8988T (cell line): ENCODE results near the gene UNC93B1.
A peak's percentile ranks its signal among the peaks of the same experiment; 100 is the strongest.

Source experiments
- DNase-seq: peaks from one replicate; pipeline ENCODE4 v3.0.0; 2011

Gene UNC93B1

GRCh38 chr11:68039526-68040086 is 35.7 kb upstream of the UNC93B1 start:
- DNase-seq: peak; percentile 75

DNA sequence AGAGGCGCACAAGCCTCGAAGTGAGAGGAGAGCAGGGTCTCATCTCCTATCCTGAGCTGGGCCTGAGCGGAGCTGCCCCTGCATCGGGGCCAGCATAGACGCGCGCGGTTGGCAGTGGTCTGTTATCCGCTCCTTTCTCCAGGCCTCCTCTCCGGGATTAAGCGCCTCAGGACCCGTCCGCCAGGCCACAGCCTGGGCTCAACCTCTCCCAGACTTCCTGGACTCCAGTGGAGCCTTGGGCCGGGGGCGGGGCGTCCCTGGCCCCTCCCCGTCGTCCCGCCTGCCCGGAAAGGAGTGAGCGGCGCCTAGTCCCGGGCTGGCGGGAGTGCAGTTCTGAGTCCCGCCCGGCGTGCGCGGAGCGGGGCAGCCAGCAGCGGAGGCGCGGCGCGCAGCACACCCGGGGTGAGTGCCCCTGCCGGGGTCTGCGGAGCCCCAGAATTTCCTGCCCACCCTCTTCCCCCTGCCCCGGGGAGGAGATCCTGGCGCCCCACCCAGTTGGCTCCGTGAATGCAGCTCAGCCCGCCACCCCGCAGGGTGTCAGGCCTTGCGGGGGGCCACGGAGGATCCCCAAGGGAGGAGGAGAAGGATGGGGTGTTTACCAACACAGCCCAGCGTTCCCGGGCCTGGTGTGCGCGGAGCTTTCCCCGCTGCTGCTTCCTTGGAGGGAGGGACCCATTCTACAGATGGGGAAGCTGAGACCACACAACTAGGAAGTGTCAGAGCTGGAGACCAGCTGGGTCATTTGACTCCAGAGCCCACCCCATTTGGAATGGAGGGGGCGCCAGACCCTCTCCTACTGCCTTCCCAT is 35.0 kb upstream of the UNC93B1 start, which contains the start of gene TCIRG1:
TSS of gene TCIRG1 (plus strand) at position 308 of the 808 bp plus-strand sequence. CDS start 2,247 bp downstream, outside the sequence.
- DNase-seq: peak; percentile 99

GRCh38 chr11:68038226-68038717 is 34.4 kb upstream of the UNC93B1 start:
- DNase-seq: no peak

GRCh38 chr11:68037411-68038225 is 33.7 kb upstream of the UNC93B1 start:
- DNase-seq: no peak

- no peak for DNase-seq
Observed at GRCh38 chr11:68036717-68037239, 32.9 kb upstream of the UNC93B1 start.

DNA sequence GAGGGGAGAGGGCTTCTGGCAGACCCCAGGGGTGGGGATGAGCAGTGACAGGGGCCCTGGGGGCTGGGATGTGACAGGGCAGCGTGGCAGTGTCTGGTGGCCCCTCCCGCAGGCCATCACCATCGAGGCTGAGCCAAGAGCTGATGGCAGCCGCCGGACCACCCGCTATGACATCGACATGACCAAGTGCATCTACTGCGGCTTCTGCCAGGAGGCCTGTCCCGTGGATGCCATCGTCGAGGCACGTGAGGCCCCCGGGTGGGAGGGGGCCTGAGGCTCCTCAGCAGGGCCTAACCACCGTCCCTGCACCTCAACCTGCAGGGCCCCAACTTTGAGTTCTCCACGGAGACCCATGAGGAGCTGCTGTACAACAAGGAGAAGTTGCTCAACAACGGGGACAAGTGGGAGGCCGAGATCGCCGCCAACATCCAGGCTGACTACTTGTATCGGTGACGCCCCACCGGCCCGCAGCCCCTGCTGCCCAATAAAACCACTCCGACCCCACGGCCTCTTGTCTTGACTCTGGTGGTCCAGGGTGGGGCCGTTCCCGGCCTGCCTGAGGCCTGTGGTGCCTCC is 32.3 kb upstream of the UNC93B1 start:
- DNase-seq: no peak

DNA sequence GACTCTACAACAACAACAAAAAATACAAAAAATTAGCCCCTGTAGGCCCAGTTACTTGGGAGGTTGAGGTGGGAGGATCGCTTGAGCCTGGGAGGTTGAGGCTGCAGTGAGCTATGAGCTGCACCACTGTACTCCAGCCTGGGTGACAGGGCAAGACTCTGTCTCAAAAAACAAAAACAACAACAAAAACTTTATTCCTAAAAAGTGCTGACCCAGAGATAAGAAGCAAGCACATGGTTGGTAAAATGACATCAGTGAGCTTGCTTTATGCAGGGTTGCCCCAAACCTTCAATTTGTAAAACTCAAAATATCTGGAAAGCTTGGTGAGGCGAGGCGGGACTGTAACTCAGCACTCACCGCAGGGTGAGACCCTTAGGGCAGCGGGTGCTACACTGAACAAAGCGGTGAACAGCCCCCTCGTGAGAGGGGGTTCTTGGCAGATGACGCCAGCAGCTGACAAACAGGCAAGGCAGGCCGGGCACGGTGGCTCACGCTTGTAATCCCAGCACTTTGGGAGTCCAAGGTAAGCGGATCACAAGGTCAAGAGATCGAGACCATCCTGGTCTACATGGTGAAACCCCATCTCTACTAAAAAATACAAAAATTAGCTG is 31.5 kb upstream of the UNC93B1 start:
- no peak for DNase-seq

- DNase-seq: no peak
Observed at GRCh38 chr11:68033708-68034045, 29.8 kb upstream of the UNC93B1 start.

- no peak for DNase-seq
Observed at GRCh38 chr11:68032997-68033707, 29.3 kb upstream of the UNC93B1 start.

GRCh38 chr11:68032003-68032402 is 28.1 kb upstream of the UNC93B1 start:
- no peak for DNase-seq

- DNase-seq: no peak
Observed at GRCh38 chr11:68031144-68031464, 27.2 kb upstream of the UNC93B1 start.

DNA sequence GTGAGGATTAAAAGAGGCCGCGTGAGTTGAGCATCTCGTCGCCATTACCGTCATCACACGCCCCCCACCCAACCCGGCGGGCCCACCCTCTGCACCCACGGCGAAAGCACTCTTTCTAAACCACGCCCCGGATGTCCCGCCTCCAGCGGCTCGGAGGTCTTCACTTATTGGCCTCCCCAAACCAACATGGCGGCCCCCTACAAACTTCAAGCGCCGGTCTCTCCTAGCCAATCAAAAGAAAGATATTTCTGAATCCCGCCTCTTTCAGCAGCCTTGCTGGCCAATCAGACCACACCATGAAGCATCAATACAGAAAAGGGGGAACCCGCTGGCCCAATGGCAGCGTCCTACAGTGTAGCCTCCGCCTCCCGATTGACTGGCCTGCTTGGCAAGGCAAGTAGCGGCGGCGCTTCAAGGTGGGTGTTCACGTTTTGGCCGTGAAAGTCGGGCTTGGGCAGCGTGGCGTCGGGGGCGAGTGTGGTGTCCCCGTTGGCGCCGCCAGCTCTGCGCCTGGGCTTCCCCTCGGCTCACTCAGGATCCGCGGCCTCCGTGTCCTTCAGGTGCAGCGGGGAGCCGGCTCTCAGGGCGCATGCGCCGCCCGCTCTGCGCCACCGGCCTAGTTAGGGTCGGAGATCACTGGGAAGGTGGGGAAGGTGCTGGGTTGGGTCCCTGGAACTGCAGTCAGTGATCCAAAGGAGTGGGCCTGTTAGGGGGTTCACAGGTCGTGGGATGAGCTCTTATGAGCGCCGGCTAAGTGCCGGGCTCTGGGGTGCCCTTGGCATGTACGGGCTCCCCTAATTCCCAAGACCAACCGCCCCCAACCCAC is 26.6 kb upstream of the UNC93B1 start, which contains the start of gene NDUFS8:
TSS of gene NDUFS8 (plus strand) at position 364 of the 826 bp plus-strand sequence. CDS start 1,471 bp downstream, outside the sequence.
- peak; percentile 99 for DNase-seq

- DNase-seq: no peak
Observed at GRCh38 chr11:68028802-68029545, 25.1 kb upstream of the UNC93B1 start.

DNA sequence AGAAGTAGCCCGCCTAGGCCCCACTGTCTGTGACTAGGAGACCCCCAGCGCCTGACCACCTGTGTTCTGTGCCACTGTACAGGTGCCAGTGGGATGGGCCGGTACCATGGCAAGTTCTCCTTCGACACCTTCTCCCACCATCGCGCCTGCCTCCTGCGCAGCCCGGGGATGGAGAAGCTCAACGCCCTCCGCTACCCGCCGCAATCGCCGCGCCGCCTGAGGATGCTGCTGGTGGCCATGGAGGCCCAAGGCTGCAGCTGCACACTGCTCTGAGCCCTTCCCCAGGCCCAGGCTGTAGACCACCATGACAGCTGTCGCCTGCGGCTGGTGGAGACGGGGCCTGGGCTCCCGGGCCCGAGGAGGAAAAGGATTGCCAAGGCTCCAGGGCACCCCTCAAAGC is 23.8 kb upstream of the UNC93B1 start:
- no peak for DNase-seq

DNA sequence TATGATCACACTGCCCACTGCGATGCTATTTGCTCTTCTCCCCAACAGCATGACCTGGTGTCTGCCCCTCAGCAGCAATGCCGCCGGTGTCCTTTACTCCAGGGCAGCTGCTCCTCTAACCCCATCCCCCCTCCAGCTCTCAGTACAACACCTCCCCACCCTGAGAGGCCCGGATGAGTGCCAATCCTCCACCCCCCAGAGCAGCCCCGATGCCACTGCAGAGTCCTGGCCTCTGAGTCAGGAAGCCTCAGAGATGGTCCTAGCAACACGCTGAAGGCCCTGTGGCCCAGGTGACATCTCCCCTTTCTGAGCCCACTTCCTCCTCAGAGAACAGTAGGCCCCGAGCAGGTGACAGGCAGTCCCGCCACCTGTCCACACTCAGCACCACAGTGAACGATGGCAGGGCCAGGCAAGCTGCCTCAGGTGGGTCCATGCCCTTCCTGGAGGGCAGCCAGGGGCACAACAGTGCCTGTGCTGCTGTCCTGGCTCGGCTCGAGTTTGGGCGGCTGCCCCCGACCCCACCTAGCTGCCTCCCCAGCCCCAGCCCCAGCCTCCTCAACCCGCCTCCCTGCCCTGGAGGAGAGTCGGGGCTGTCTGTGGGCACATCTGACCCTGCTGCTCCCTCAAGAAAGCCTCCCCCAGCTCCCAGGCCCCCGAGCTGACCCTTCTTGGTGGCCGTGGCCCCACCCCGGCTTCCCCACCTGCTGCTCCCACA is 22.7 kb upstream of the UNC93B1 start:
- DNase-seq: no peak

- no peak for DNase-seq
Observed at GRCh38 chr11:68025047-68025446, 21.1 kb upstream of the UNC93B1 start.

DNA sequence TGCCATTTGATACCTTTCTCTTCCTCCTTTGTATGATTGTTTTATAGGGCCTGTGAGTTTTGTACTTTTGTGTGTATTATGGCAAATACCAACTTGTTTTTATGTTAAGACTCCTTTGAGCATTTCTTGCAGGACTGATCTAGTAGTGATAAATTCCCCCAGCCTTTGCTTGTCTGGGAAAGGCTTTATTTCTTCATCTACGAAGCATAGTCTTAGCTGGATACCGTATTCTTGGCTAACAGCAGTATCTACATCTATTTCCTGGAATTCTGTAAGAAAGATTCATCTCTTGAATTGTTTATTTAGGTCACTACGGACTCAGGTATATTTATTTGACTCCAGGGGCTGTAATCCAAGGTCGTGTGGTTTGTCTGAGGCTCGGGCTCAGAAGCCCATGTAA is 20.6 kb upstream of the UNC93B1 start:
- no peak for DNase-seq

DNA sequence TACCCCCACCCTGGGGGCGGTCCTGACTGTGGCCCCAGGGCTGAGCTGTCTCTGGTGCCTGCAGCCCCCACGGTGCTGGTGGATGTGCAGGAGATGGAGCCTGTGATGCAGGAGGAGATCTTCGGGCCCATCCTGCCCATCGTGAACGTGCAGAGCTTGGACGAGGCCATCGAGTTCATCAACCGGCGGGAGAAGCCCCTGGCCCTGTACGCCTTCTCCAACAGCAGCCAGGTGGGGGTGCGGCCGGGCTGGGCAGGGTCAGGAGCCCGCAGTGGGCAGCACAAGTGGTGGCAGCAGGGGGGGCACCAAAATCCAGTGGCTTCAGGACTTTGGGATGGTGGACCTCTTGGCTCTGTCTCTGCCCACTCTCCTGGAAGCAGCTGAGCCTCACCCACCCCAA is 18.6 kb upstream of the UNC93B1 start:
- no peak for DNase-seq

GRCh38 chr11:68021167-68021787 is 17.4 kb upstream of the UNC93B1 start:
- no peak for DNase-seq
